WERI-Rb-1 (cell line): Measurements from ENCODE around the gene NCF4.

Source experiments
- DNase-seq: peaks from one replicate; pipeline ENCODE4 v3.0.0-alpha.2; 2020
- H3K27ac ChIP-seq: fragments of 250-450 bp; sonication (Bioruptor Pico); 2 replicates; pipeline ENCODE4 v1.5.1; 2020; ENCODE audit warnings: mild to moderate bottlenecking, moderate library complexity
- H3K27me3 ChIP-seq: fragments of 250-450 bp; sonication (Bioruptor Pico); 2 replicates; pipeline ENCODE4 v1.5.1; 2021; ENCODE audit warnings: mild to moderate bottlenecking, low read depth, moderate library complexity; ENCODE audit not compliant: insufficient read depth, severe bottlenecking
- H3K36me3 ChIP-seq: fragments of 250-450 bp; sonication (Bioruptor Pico); 2 replicates; pipeline ENCODE4 v1.5.1; 2020; ENCODE audit warnings: mild to moderate bottlenecking, moderate library complexity
- H3K4me3 ChIP-seq: 2 replicates; pipeline ENCODE4 v1.5.1; 2011; ENCODE audit warnings: low read depth, mild to moderate bottlenecking, control low read depth, low read length
- H3K9me3 ChIP-seq: fragments of 250-450 bp; sonication (Bioruptor Pico); 2 replicates; pipeline ENCODE4 v1.5.1; 2021; ENCODE audit warnings: mild to moderate bottlenecking, moderate library complexity; ENCODE audit not compliant: severe bottlenecking
- TF ChIP-seq, protein P1 (sequence below): IDR thresholded peaks from 2 replicates; pipeline ENCODE4 v1.5.1; 2011; ENCODE audit warnings: low read depth, mild to moderate bottlenecking, control low read depth, inconsistent platforms, low read length

The NCF4 gene

DNA sequence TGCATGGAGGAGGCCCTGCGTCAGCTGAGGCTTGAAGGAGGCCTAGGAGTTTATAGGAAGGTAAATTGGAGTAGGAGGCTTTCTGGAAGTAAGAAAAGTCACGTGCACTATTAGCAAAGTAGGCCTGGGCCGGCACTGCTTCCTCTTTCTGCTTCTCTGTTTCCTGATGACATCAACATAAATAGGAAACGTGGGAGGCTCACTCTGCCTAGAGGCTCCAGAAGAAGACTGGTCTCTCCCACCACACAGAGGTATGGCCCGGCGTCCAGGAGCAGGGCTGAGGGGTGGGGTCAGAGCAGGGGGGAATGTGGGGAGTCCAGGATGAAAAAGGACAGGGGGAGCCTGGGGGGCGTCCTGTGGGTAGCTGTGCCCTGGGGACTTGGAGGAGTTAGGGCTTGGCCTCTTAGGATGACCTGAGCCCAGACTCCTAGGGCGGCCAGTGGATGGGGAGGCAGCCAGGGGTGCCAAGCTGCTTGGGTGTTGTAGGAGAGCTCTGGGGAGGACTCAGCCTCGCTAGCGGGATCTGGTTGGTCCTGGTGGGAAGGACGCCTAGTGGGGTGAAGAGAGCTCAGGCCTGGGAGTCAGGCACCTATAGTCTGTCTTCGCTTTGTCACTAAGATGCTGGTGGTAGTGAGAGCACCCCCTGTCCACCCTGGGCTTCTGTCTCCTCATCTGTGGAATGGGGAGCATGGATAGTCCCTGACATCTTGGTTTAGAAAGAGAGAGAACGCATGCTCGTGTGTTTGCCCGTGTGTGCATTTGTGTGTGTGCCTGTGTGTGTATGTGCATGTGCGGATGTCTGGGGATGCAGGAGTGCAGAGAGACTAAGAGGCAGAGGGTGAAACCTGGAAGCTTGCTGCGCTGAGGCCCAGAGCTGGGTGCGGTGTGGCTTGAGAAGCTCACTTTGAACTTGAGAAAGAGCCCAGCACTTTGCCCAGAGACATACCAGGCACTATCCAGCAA, 52.9 kb downstream of the NCF4 start, which contains the start of gene CSF2RB:
TSS of gene CSF2RB (plus strand) at position 202 of the 963 bp plus-strand sequence. CDS start 8,580 bp downstream, outside the sequence.
- DNase-seq = no peak
- H3K27me3 ChIP-seq = peaks cover 68% of the 10 kb centered on the region
- no peaks in the 10 kb centered on the region for H3K9me3 ChIP-seq
- H3K36me3 ChIP-seq = no peaks in the 10 kb centered on the region
- TF ChIP-seq, protein P1, sequence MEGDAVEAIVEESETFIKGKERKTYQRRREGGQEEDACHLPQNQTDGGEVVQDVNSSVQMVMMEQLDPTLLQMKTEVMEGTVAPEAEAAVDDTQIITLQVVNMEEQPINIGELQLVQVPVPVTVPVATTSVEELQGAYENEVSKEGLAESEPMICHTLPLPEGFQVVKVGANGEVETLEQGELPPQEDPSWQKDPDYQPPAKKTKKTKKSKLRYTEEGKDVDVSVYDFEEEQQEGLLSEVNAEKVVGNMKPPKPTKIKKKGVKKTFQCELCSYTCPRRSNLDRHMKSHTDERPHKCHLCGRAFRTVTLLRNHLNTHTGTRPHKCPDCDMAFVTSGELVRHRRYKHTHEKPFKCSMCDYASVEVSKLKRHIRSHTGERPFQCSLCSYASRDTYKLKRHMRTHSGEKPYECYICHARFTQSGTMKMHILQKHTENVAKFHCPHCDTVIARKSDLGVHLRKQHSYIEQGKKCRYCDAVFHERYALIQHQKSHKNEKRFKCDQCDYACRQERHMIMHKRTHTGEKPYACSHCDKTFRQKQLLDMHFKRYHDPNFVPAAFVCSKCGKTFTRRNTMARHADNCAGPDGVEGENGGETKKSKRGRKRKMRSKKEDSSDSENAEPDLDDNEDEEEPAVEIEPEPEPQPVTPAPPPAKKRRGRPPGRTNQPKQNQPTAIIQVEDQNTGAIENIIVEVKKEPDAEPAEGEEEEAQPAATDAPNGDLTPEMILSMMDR = no peak
- H3K4me3 ChIP-seq = no peak within 1 kb of the TSS
- no peak within 1 kb of the TSS for H3K27ac ChIP-seq

DNA sequence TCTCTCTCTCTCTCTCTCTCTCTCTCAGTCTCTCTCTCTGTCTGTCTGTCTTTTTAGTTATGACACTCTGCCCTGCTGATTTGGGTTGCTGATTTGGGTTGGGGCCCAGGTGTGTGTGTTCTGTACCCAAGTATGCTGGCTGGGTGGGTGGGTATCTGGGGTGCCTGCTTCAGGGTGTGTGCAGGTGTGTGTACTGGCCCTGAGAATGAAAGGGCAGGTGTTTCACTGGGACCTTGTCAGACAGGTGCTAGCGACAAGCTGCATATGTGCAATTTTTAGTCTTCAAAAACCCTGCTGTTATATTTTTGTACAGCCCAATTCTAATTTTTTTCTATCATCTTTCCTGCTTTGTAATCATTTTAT, 53.6 kb downstream of the NCF4 start:
- peaks cover 3% of the 10 kb centered on the region for H3K9me3 ChIP-seq
- no peak overlapping the region for H3K27ac ChIP-seq
- H3K36me3 ChIP-seq = no peaks in the 10 kb centered on the region
- H3K4me3 ChIP-seq = no peak overlapping the region
- H3K27me3 ChIP-seq = peaks cover 66% of the 10 kb centered on the region
- TF ChIP-seq, protein P1 = no peak
- no peak for DNase-seq

DNA sequence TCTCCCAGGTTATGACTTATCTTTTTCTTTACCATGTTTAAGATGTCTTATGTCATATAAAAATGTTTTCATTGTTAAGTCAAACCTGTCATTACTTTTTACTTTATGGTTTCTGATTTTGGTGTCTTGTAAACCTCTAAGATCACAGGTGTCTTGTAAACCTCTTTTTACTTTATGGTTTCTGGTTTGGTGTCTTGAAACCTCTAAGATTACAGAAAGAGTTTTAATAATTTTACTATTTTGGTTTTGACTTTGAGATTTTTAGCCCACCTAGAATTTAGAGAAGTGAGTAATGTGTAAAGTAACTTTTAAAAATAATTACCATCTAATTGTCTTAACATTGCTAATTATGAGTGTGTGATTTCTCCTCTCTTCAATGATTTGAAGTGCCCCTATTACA, 55.2 kb downstream of the NCF4 start:
- Histone ChIP-seq H3K27ac (no peak overlapping the region), H3K36me3 (no peaks in the 10 kb centered on the region), H3K27me3 (peaks cover 58% of the 10 kb centered on the region), H3K4me3 (no peak overlapping the region), H3K9me3 (peaks cover 3% of the 10 kb centered on the region)
- TF ChIP-seq, protein P1 = no peak
- no peak for DNase-seq

DNA sequence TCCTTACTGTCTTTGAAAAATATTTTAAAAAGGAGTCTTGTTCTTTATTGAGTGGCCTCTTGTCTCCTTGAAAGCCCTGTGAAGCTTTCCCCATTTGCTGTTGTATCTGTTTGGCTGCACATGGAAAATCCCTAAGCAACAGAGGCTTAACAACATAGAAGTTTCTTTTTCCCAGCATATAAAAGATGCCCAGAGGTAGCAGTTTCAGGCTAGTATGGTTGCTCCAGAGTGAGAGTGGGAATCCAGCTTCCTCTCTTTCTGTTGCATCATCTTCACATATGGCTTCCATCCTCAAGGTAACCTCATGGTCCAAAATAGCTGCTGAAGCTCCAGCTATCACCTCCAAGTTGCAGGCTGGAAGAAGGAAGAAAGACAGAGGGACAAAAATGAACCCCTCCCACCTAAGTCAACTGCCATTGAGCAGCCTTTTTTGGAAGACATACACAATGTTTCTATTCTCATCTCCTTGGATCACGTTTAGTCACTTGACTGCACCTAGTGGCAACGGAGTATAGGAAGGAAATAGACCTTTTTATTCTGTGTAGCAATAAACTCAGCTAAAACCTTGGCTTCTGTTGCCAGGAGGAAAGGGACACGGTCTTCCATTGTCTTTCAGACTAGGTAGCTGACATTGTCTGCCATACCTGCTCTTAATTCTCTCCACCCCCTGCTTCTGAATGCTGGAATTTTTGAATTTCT, 57.9 kb downstream of the NCF4 start:
- DNase-seq = no peak
- no peak overlapping the region for H3K4me3 ChIP-seq
- no peaks in the 10 kb centered on the region for H3K36me3 ChIP-seq

DNA sequence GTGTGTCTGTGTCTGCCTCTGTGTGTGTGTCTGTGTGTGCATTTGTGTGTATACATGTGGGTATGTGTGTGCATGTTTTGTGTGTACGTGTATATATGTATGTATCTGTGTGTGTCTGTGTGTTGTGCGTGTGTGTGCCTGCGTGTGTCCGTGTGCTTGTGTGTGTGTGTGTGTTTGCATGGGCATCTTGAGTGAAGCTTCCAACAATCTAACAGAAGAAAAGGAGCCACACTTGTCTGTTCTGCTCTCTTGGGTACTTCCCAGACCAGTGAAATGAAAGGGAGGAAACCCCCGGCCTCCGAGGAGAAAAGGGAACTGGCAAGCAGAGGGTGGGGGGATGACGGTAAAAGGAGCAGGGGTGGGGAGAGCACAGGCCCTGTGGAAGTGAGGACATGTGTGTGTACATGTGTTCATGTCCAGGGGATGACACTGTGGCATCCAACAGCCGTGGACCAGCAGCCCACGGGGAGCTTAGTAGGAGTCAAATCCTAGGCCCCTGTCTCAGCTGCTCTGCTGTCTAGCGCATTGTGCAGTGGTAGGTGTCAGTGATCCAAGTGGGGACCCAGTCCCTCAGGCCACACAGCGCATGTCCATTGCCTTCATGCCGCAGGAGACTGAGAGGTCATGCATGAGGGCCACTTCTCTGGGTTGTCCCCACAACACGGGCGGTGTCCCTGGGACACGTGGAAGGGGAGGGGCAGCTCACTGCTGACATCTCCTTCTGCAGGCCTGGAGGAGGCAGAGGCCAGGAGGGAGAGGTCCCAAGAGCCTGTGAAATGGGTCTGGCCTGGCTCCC, 60.7 kb downstream of the NCF4 start:
- TF ChIP-seq, protein P1 = no peak
- DNase-seq = no peak
- Histone ChIP-seq H3K36me3 (no peaks in the 10 kb centered on the region), H3K4me3 (no peak overlapping the region), H3K27ac (no peak overlapping the region), H3K27me3 (peaks cover 61% of the 10 kb centered on the region), H3K9me3 (peaks cover 3% of the 10 kb centered on the region)

More for the DNA sequence above, 57.9 kb downstream of the NCF4 start:
- TF ChIP-seq, protein P1 = no peak
- Histone ChIP-seq H3K27ac (no peak overlapping the region), H3K27me3 (peaks cover 47% of the 10 kb centered on the region), H3K9me3 (peaks cover 3% of the 10 kb centered on the region)
